HL-60 (cell line): Measurements from ENCODE around the gene JPT2.

ENCODE experiments used
- CTCF ChIP-seq: IDR thresholded peaks from one replicate; pipeline ENCODE4 v1.5.1; 2011; ENCODE audit warnings: low read length, control low read depth, inconsistent platforms; ENCODE audit not compliant: insufficient read depth
- SPI1 ChIP-seq: IDR thresholded peaks from 2 replicates; pipeline ENCODE4 v1.6.1; 2012; ENCODE audit warnings: low read depth, mild to moderate bottlenecking, borderline replicate concordance

GRCh38 chr16:1659031-1659430 is 19.0 kb upstream of the JPT2 start:
- TF ChIP-seq CTCF: no peak
- no peak for TF ChIP-seq SPI1
